22Rv1 (cell line): Measurements from ENCODE around the gene SAFB2.

ENCODE experiments used
- ZFX ChIP-seq: fragments of 450-650 bp; IDR thresholded peaks from 2 replicates; pipeline ENCODE4 v1.6.1; 2017; ENCODE audit warnings: antibody characterized with exemption, borderline replicate concordance
- TF ChIP-seq, protein P1 (sequence below): fragments of 450-650 bp; IDR thresholded peaks from 2 replicates; pipeline ENCODE4 v1.5.1; 2017; ENCODE audit warnings: mild to moderate bottlenecking

DNA sequence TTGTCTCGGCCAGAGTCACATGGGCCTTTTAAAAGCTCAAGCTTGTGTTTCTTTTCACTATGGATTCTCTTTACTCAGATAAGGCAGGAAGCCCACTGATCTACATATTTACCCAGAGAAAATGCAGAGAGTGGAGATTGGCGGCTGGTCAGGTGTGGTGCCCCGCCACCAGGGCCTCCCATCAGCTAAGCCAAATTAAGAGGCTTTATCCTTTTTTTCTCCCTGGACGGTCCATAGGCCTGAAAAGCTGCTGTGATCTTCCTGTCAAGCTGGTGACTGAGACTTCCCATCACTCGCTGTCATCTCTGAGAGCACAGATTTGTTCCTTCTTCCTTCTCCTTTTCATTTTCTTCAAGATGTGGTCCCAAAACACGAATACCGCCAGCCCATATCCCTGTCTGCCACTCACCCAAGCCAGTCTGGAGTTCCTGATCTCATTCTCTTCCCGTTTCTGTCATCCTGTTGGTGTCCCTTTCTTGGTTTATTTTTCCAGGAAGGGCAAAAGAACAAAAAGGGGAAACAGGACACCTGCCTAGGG is 2.2 kb upstream of the SAFB2 start:
- TF ChIP-seq, protein P1, sequence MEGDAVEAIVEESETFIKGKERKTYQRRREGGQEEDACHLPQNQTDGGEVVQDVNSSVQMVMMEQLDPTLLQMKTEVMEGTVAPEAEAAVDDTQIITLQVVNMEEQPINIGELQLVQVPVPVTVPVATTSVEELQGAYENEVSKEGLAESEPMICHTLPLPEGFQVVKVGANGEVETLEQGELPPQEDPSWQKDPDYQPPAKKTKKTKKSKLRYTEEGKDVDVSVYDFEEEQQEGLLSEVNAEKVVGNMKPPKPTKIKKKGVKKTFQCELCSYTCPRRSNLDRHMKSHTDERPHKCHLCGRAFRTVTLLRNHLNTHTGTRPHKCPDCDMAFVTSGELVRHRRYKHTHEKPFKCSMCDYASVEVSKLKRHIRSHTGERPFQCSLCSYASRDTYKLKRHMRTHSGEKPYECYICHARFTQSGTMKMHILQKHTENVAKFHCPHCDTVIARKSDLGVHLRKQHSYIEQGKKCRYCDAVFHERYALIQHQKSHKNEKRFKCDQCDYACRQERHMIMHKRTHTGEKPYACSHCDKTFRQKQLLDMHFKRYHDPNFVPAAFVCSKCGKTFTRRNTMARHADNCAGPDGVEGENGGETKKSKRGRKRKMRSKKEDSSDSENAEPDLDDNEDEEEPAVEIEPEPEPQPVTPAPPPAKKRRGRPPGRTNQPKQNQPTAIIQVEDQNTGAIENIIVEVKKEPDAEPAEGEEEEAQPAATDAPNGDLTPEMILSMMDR: no peak
- TF ChIP-seq ZFX: no peak
